RWPE2 (cell line): ENCODE results near the gene ACE.
A peak's percentile ranks its signal among the peaks of the same experiment; 100 is the strongest.

Source experiments
- ATAC-seq: fragments of 200-7000 bp; cut with Tn5 transposase; 3 replicates; pipeline ENCODE4 v1.9.1; 2021; ENCODE audit warnings: low read depth
- DNase-seq: peaks from one replicate; pipeline ENCODE4 v3.0.0-alpha.2; 2020; ENCODE audit warnings: low spot score
- H3K27ac ChIP-seq: fragments of 450-650 bp; 2 replicates; pipeline ENCODE4 v1.5.1; 2017; ENCODE audit warnings: mild to moderate bottlenecking; ENCODE audit not compliant: poor library complexity, severe bottlenecking
- H3K27me3 ChIP-seq: fragments of 250-450 bp; sonication (Bioruptor Pico); 2 replicates; pipeline ENCODE4 v1.5.1; 2021; ENCODE audit warnings: mild to moderate bottlenecking, moderate library complexity; ENCODE audit not compliant: insufficient read depth, poor library complexity, severe bottlenecking
- H3K36me3 ChIP-seq: fragments of 250-450 bp; sonication (Bioruptor Pico); 2 replicates; pipeline ENCODE4 v1.5.1; 2020; ENCODE audit warnings: low read depth, mild to moderate bottlenecking, moderate library complexity
- H3K4me1 ChIP-seq: fragments of 250-450 bp; sonication (Bioruptor Pico); 2 replicates; pipeline ENCODE4 v1.5.1; 2021; ENCODE audit warnings: mild to moderate bottlenecking, moderate library complexity; ENCODE audit not compliant: insufficient read depth, poor library complexity, severe bottlenecking
- H3K4me3 ChIP-seq: fragments of 250-450 bp; sonication (Bioruptor Pico); 2 replicates; pipeline ENCODE4 v1.5.1; 2021; ENCODE audit warnings: mild to moderate bottlenecking, moderate library complexity; ENCODE audit not compliant: severe bottlenecking
- H3K9me3 ChIP-seq: fragments of 250-450 bp; sonication (Bioruptor Pico); 2 replicates; pipeline ENCODE4 v1.5.1; 2021; ENCODE audit warnings: mild to moderate bottlenecking, moderate library complexity; ENCODE audit not compliant: severe bottlenecking
- TF ChIP-seq, protein P1 (sequence below): fragments of 450-650 bp; IDR thresholded peaks from one replicate; pipeline ENCODE4 v1.5.1; 2017; ENCODE audit warnings: mild to moderate bottlenecking, moderate library complexity; ENCODE audit not compliant: poor library complexity, severe bottlenecking

ACE gene

DNA sequence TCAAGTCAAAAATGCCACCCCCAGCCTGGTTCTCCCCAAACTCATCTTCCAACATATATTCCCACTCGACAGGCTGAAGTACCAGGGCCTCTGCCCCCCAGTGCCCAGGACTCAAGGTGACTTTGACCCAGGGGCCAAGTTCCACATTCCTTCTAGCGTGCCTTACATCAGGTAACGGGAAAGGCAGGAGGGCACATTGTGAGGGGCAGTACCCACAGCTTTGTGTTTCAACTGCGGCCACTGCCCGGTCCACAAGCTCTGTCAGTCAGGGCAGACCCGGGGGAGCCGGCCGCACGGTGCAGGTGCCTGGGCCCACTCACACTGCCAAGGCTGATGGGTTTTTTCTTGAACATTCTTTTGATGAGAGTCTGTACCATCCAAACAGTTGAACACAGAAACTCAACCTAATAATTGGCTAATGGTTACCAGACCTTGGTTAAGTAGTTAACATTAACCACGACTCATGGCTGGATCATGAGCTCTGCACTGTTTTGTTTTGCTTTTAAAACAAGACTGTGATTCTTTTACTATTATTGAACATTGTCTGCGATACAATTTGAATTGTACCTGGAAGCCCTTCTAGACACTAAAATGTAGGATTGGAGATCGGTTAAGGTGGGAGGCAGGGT lies 17.6 kb downstream of the ACE start:
- no peak for ATAC-seq
- H3K27me3 ChIP-seq, result peaks cover 8% of the 10 kb centered on the region

DNA sequence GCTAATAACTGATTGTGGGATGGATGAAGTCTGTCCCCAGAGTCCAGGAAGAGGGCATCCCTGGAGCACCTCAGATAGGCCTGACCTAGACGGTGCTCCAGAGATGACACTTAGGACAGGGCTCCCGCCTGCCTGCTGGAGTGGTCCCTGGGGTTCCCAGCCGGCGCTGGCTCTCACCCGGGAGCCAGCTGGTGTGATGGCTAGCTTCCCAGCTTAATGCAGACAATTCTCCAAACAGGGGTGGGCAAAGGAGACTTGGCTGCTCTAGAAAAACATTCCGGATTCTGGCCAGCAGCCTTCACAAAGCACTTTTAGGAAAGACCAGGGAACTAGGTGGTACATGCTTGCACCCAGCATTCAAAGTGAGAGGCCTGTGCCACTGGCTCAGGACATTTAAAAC lies 18.6 kb downstream of the ACE start:
- ATAC-seq (no peak), DNase-seq (no peak)
- Histone ChIP-seq H3K9me3 (no peaks in the 10 kb centered on the region), H3K27me3 (peaks cover 8% of the 10 kb centered on the region), H3K27ac (no peak overlapping the region), H3K4me3 (no peak overlapping the region), H3K4me1 (no peaks in the 10 kb centered on the region), H3K36me3 (no peaks in the 10 kb centered on the region)
- TF ChIP-seq, protein P1, sequence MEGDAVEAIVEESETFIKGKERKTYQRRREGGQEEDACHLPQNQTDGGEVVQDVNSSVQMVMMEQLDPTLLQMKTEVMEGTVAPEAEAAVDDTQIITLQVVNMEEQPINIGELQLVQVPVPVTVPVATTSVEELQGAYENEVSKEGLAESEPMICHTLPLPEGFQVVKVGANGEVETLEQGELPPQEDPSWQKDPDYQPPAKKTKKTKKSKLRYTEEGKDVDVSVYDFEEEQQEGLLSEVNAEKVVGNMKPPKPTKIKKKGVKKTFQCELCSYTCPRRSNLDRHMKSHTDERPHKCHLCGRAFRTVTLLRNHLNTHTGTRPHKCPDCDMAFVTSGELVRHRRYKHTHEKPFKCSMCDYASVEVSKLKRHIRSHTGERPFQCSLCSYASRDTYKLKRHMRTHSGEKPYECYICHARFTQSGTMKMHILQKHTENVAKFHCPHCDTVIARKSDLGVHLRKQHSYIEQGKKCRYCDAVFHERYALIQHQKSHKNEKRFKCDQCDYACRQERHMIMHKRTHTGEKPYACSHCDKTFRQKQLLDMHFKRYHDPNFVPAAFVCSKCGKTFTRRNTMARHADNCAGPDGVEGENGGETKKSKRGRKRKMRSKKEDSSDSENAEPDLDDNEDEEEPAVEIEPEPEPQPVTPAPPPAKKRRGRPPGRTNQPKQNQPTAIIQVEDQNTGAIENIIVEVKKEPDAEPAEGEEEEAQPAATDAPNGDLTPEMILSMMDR, result no peak

More for the DNA sequence above, 17.6 kb downstream of the ACE start:
- H3K4me3 ChIP-seq, result no peak overlapping the region
- H3K27ac ChIP-seq, result no peak overlapping the region
- H3K4me1 ChIP-seq, result no peaks in the 10 kb centered on the region
- TF ChIP-seq, protein P1, result no peak
- no peaks in the 10 kb centered on the region for H3K9me3 ChIP-seq
- H3K36me3 ChIP-seq, result no peaks in the 10 kb centered on the region
- no peak for DNase-seq

DNA sequence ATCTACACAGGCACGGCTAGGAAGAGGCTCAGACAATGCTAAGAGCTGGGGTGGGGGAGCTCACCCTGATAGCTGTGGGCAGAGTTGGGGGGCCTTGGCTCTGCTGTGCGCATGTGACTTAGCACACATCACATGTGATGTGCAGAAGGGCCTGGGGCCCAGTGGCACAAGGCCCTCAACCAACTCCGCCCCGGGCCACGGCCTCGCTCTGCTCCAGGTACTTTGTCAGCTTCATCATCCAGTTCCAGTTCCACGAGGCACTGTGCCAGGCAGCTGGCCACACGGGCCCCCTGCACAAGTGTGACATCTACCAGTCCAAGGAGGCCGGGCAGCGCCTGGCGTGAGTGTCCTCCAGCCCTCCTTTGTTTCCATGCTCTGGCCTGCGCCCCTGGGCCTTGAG lies 19.3 kb downstream of the ACE start:
- Histone ChIP-seq H3K27me3 (peaks cover 8% of the 10 kb centered on the region), H3K4me3 (no peak overlapping the region), H3K9me3 (no peaks in the 10 kb centered on the region), H3K27ac (no peak overlapping the region), H3K36me3 (no peaks in the 10 kb centered on the region), H3K4me1 (no peaks in the 10 kb centered on the region)
- DNase-seq (peak; percentile 68), ATAC-seq (no peak)
- TF ChIP-seq, protein P1, result no peak

DNA sequence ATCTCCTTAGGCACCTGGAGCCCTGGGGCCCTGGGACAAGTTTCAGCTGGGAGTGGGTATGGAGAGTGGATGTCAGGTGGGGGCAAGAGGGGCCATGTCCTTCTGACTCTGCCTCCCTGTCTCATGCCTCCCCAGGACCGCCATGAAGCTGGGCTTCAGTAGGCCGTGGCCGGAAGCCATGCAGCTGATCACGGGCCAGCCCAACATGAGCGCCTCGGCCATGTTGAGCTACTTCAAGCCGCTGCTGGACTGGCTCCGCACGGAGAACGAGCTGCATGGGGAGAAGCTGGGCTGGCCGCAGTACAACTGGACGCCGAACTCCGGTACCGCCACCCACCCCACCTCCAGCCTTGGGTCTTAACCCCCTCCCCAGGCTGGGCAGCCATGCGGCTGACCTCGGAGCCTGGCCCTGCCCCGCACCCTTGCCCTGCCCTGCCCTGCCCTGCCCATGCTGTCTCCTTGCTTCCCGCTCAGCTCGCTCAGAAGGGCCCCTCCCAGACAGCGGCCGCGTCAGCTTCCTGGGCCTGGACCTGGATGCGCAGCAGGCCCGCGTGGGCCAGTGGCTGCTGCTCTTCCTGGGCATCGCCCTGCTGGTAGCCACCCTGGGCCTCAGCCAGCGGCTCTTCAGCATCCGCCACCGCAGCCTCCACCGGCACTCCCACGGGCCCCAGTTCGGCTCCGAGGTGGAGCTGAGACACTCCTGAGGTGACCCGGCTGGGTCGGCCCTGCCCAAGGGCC lies 20.0 kb downstream of the ACE start:
- DNase-seq (peak; percentile 64), ATAC-seq (no peak)
- Histone ChIP-seq H3K27ac (no peak overlapping the region), H3K4me1 (no peaks in the 10 kb centered on the region), H3K27me3 (peaks cover 10% of the 10 kb centered on the region), H3K4me3 (no peak overlapping the region), H3K36me3 (no peaks in the 10 kb centered on the region), H3K9me3 (no peaks in the 10 kb centered on the region)
- TF ChIP-seq, protein P1, result no peak
